Measurements from ENCODE around the gene TNS1.

The TNS1 gene

DNA sequence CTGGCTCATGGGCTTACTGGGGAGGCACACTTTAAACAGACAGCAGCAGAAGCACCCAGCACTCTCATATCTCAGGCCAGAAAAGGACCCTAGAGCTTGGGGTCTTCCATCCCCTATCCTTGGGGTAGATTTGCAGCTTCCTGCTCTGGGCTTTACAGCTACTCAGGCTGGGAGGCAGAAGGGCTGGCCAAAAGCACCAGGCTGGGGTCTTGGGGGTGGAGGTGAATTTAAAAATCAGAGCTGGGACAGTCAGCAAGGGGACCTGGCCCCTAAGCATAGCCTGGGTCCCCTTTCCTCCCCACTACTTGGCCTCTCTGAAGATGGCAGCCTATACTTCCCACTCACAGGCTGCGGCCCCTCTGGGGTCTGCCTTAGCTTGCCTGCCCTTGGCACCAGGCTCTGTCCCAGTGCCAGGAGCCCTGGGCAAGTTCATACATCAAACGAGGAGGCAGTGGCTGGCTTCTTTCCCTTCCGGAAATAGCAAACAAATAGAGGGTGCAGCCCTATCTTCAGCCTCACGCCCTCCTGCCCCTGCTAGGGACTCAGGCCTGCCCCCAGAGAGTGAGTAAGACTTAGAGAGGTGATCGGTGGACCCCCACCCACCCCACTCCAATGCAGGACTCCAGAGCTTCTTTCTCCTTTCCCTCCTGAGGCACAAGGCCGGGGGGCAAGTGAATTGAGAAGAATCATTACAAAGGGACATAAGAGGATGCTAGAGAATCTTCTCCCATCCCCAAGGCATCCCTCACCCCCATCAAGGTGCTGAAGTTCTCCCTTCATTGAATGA lies 26.0 kb upstream of the TNS1 start:
- H3K9ac ChIP-seq (ENCODE audit: low read length), result no peak overlapping the region
- H3K4me1 ChIP-seq (ENCODE audit: insufficient read depth, low read length), result peaks cover 4% of the 10 kb centered on the region

DNA sequence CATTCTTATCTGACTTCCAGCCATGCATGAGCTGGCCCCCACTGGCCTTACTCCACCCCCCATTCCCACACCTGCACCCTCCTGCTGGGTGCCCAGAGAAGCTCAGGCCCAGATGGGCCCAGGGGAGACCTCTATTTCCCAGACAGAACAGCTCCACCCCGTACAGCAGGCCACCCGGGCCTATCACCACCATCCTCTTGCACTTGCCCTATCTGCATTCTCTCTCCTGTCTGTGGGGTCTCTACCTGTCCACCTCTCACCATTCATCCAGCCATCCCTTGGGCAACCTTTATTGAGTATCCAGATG lies 25.3 kb upstream of the TNS1 start:
- peaks cover 4% of the 10 kb centered on the region for H3K4me1 ChIP-seq (ENCODE audit: insufficient read depth, low read length)
- H3K27ac ChIP-seq (ENCODE audit: low read depth, low read length), result no peak overlapping the region
- H3K9ac ChIP-seq (ENCODE audit: low read length), result no peak overlapping the region
- no peaks in the 10 kb centered on the region for H3K27me3 ChIP-seq (ENCODE audit: control insufficient read depth in 1 of 2, insufficient read depth in 2 of 2, low read length in 2 of 2)
- H3K36me3 ChIP-seq (ENCODE audit: insufficient read depth, low read length), result no peaks in the 10 kb centered on the region
- no peaks in the 10 kb centered on the region for H3K9me3 ChIP-seq (ENCODE audit: low read length)
- no peak overlapping the region for H3K4me3 ChIP-seq (ENCODE audit: low read depth in 1 of 2, low read length in 2 of 2)

More for the DNA sequence above, 26.0 kb upstream of the TNS1 start:
- peaks cover 0 to 2% of the 10 kb centered on the region in 2 donors for H3K27me3 ChIP-seq (ENCODE audit: control insufficient read depth in 1 of 2, insufficient read depth in 2 of 2, low read length in 2 of 2)
- no peak overlapping the region for H3K4me3 ChIP-seq (ENCODE audit: low read depth in 1 of 2, low read length in 2 of 2)
- H3K36me3 ChIP-seq (ENCODE audit: insufficient read depth, low read length), result no peaks in the 10 kb centered on the region
- H3K27ac ChIP-seq (ENCODE audit: low read depth, low read length), result no peak overlapping the region
- H3K9me3 ChIP-seq (ENCODE audit: low read length), result no peaks in the 10 kb centered on the region

GRCh38 chr2:218027426-218028188 lies 24.8 kb upstream of the TNS1 start:
- Histone ChIP-seq H3K9ac (ENCODE audit: low read length) (no peak overlapping the region), H3K27ac (ENCODE audit: low read depth, low read length) (no peak overlapping the region), H3K36me3 (ENCODE audit: insufficient read depth, low read length) (no peaks in the 10 kb centered on the region), H3K4me3 (ENCODE audit: low read depth in 1 of 2, low read length in 2 of 2) (no peak overlapping the region), H3K4me1 (ENCODE audit: insufficient read depth, low read length) (peaks cover 4% of the 10 kb centered on the region), H3K27me3 (ENCODE audit: control insufficient read depth in 1 of 2, insufficient read depth in 2 of 2, low read length in 2 of 2) (no peaks in the 10 kb centered on the region), H3K9me3 (ENCODE audit: low read length) (no peaks in the 10 kb centered on the region)

DNA sequence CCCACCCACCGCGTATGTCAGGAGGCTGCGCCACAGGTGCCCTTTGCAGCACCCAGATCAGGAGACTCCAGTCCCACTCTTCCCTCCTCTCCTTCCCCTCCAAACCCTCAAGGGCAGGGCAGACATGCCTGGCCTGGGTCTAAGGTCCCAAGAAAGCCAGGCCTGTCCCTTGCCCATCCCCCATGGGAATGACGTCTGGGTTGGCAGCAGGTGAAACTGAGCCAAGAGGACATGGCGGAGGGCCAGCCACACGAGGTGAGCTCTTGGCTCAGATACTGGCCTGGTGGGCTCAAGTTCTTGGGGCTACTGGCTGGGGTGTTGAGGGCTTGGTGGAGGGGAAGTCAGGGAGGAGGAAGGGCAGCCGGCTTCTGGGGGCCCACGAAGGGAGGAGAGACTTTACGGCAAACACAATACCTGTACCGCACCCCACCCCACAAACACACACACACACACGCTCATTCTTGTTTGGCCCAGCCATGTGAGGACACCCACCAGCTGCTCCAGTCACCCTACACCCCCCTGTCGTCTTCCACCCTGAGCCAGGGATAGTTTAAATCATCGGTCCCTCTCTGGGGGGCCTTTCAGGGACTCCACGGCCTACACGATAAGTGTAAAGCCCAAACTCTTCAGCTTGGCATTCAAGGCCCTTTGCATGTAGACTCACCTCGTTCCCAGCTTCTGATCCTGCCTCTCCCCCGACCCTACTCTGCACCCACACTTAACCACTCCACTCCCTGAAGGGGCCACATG lies 24.1 kb upstream of the TNS1 start:
- H3K9ac ChIP-seq (ENCODE audit: low read length), result no peak overlapping the region
- H3K4me1 ChIP-seq (ENCODE audit: insufficient read depth, low read length), result peaks cover 2% of the 10 kb centered on the region

GRCh38 chr2:218026244-218026643 lies 23.4 kb upstream of the TNS1 start:
- Histone ChIP-seq H3K4me3 (ENCODE audit: low read depth in 1 of 2, low read length in 2 of 2) (no peak overlapping the region), H3K36me3 (ENCODE audit: insufficient read depth, low read length) (no peaks in the 10 kb centered on the region), H3K4me1 (ENCODE audit: insufficient read depth, low read length) (no peaks in the 10 kb centered on the region), H3K27me3 (ENCODE audit: control insufficient read depth in 1 of 2, insufficient read depth in 2 of 2, low read length in 2 of 2) (no peaks in the 10 kb centered on the region), H3K9me3 (ENCODE audit: low read length) (no peaks in the 10 kb centered on the region), H3K27ac (ENCODE audit: low read depth, low read length) (no peak overlapping the region), H3K9ac (ENCODE audit: low read length) (no peak overlapping the region)

More for the DNA sequence above, 24.1 kb upstream of the TNS1 start:
- no peaks in the 10 kb centered on the region for H3K27me3 ChIP-seq (ENCODE audit: control insufficient read depth in 1 of 2, insufficient read depth in 2 of 2, low read length in 2 of 2)
- no peak overlapping the region for H3K27ac ChIP-seq (ENCODE audit: low read depth, low read length)
- H3K36me3 ChIP-seq (ENCODE audit: insufficient read depth, low read length), result no peaks in the 10 kb centered on the region
- no peak overlapping the region for H3K4me3 ChIP-seq (ENCODE audit: low read depth in 1 of 2, low read length in 2 of 2)
- H3K9me3 ChIP-seq (ENCODE audit: low read length), result no peaks in the 10 kb centered on the region

- H3K4me3 ChIP-seq (ENCODE audit: low read depth in 1 of 2, low read length in 2 of 2), result no peak overlapping the region
- no peaks in the 10 kb centered on the region for H3K4me1 ChIP-seq (ENCODE audit: insufficient read depth, low read length)
- no peak overlapping the region for H3K9ac ChIP-seq (ENCODE audit: low read length)
- H3K9me3 ChIP-seq (ENCODE audit: low read length), result no peaks in the 10 kb centered on the region
- H3K27me3 ChIP-seq (ENCODE audit: control insufficient read depth in 1 of 2, insufficient read depth in 2 of 2, low read length in 2 of 2), result no peaks in the 10 kb centered on the region
- no peaks in the 10 kb centered on the region for H3K36me3 ChIP-seq (ENCODE audit: insufficient read depth, low read length)
- H3K27ac ChIP-seq (ENCODE audit: low read depth, low read length), result no peak overlapping the region
Observed at GRCh38 chr2:218024871-218025270, 22.1 kb upstream of the TNS1 start.

DNA sequence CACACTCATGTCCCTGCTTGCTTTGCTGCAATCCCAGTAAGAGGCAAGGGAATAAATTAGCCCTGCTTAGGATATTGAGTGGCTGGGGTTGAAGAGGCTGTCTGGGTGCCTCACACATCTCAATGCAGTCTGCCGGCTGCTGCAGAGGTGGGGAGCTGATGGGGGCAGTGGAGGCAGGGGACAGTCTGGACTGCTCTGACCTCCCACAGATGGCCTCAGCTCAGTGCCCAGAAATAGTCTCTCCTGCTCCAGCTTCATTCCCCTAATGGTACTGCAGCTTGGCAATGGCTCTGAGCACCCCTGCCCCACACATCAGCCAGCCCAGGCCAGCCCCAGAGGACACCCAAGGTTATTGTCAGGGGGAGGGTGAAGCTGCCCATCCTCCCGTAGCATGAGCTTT lies 21.5 kb upstream of the TNS1 start:
- Histone ChIP-seq H3K27me3 (ENCODE audit: control insufficient read depth in 1 of 2, insufficient read depth in 2 of 2, low read length in 2 of 2) (no peaks in the 10 kb centered on the region), H3K4me3 (ENCODE audit: low read depth in 1 of 2, low read length in 2 of 2) (no peak overlapping the region), H3K36me3 (ENCODE audit: insufficient read depth, low read length) (no peaks in the 10 kb centered on the region), H3K9me3 (ENCODE audit: low read length) (no peaks in the 10 kb centered on the region), H3K27ac (ENCODE audit: low read depth, low read length) (no peak overlapping the region), H3K9ac (ENCODE audit: low read length) (no peak overlapping the region), H3K4me1 (ENCODE audit: insufficient read depth, low read length) (no peaks in the 10 kb centered on the region)

DNA sequence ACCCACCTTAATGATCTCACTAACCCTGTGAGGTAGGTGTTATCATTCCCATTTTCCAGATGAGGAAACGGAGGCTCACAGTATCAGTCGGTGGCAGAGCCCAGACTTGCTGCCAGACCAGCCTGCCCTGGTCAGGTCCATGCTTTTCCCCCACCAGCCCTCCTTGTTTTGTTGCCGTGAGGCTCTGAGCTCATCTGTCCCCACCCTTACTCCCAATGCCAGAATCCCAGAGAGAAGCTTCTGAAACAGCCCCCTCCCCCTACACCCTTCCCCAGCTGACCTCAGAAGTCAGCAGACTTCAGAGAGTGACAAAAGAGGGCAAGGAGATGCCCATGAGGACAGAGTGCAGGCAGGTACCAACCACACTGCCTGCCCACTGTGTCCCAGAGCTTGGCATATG lies 20.8 kb upstream of the TNS1 start:
- Histone ChIP-seq H3K9ac (ENCODE audit: low read length) (no peak overlapping the region), H3K9me3 (ENCODE audit: low read length) (no peaks in the 10 kb centered on the region), H3K27ac (ENCODE audit: low read depth, low read length) (no peak overlapping the region), H3K36me3 (ENCODE audit: insufficient read depth, low read length) (no peaks in the 10 kb centered on the region), H3K4me1 (ENCODE audit: insufficient read depth, low read length) (no peaks in the 10 kb centered on the region), H3K27me3 (ENCODE audit: control insufficient read depth in 1 of 2, insufficient read depth in 2 of 2, low read length in 2 of 2) (no peaks in the 10 kb centered on the region), H3K4me3 (ENCODE audit: low read depth in 1 of 2, low read length in 2 of 2) (no peak overlapping the region)

DNA sequence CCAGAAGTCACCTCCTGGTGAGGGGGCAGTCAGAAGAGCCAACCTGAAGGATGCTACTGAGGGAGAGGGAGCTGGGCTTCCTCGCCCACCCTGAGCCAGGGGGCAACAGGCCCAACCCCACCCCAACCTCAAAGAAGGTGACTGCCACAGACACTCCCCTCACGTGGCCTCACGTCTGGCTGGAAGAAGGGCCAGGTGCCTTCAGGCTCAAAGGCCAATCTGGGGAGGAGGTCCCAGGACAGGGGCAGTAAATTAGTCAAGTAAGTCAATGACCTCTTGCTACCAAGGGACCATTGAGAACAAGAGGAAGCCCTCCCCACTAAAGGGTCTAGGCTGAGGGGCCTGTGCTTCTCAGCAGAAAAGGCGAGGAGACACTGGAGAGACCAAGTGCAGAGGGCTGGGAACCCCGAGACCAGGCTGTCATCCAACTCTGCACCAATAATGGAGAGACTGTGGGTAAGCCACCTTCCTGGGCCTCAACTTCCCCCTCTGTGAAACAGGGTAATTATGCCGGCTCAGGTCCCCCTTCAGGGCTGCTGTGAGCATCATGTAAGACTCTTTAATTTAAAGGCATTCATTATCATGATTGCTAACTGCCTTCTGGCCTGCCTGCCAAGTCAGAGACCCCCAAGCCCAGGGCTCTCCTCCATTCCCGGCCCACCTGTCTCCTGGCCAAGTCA lies 20.2 kb upstream of the TNS1 start:
- H3K4me3 ChIP-seq (ENCODE audit: low read depth in 1 of 2, low read length in 2 of 2), result no peak overlapping the region
- peaks cover 4% of the 10 kb centered on the region for H3K4me1 ChIP-seq (ENCODE audit: insufficient read depth, low read length)
- no peak overlapping the region for H3K9ac ChIP-seq (ENCODE audit: low read length)
- H3K9me3 ChIP-seq (ENCODE audit: low read length), result no peaks in the 10 kb centered on the region
- no peak overlapping the region for H3K27ac ChIP-seq (ENCODE audit: low read depth, low read length)
- H3K27me3 ChIP-seq (ENCODE audit: control insufficient read depth in 1 of 2, insufficient read depth in 2 of 2, low read length in 2 of 2), result no peaks in the 10 kb centered on the region
- H3K36me3 ChIP-seq (ENCODE audit: insufficient read depth, low read length), result no peaks in the 10 kb centered on the region

DNA sequence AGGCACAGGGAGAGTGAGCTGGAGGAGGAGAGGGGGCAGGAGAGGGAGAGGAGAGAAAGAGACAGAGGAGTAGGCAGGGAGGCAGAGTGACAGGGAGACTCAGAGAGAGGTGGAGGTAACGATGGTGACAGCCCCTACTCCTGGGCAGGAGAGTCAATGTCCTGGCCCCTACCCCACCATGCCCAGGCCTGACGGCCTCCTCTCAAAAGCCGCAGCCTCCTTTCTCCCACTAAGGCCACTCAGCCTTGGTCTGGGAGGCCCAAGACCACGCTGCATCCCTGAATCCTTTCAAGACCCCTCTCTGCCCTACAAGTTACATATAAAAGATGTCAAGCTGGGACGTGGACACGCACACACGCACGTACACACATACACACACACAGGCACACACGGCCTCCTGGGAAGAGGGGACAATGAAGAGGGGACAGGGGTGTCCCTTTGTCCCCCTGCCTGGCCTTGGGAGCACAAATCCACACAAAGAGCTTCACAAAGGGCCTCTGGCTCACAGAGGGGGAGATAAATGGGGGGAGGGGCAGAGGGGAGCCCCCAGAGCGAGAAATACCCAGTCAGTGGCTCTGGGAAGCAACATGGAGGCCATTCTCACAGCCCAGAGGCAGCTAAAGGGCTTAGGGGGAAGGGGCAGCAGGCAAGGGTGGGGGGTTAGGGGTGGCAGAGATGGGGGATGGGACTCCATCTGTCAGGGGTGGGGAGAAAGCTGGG lies 19.5 kb upstream of the TNS1 start:
- Histone ChIP-seq H3K9me3 (ENCODE audit: low read length) (no peaks in the 10 kb centered on the region), H3K27ac (ENCODE audit: low read depth, low read length) (no peak overlapping the region), H3K4me1 (ENCODE audit: insufficient read depth, low read length) (peaks cover 11% of the 10 kb centered on the region), H3K4me3 (ENCODE audit: low read depth in 1 of 2, low read length in 2 of 2) (no peak overlapping the region), H3K27me3 (ENCODE audit: control insufficient read depth in 1 of 2, insufficient read depth in 2 of 2, low read length in 2 of 2) (no peaks in the 10 kb centered on the region), H3K9ac (ENCODE audit: low read length) (no peak overlapping the region), H3K36me3 (ENCODE audit: insufficient read depth, low read length) (no peaks in the 10 kb centered on the region)
